GM12874 (cell line): ENCODE data around the gene SPINK2.

Source experiments
- TF ChIP-seq, protein P1 (sequence below): IDR thresholded peaks from 2 replicates; pipeline ENCODE4 v1.5.1; 2011; ENCODE audit warnings: low read depth, mild to moderate bottlenecking, control low read depth, low read length, moderate library complexity; ENCODE audit not compliant: insufficient read depth

The SPINK2 gene

DNA sequence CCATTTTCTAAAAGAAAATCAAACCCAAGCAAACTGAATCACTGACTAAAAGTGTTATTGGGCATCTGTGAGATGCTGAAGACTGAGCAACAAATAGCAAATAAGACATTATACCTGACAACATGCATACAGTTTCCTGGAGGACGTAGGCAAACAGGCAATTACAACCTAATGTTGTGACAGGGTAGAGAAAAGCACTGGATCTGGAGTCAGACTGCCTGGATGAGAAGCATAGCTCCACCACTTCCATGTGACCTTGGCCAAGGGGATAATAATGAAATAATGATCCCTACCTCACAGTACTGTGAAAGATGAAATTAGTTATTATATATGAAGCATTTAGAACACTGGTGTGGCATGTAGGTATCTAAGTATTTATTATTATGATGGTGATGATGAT is 2.7 kb downstream of the SPINK2 start:
- TF ChIP-seq, protein P1, sequence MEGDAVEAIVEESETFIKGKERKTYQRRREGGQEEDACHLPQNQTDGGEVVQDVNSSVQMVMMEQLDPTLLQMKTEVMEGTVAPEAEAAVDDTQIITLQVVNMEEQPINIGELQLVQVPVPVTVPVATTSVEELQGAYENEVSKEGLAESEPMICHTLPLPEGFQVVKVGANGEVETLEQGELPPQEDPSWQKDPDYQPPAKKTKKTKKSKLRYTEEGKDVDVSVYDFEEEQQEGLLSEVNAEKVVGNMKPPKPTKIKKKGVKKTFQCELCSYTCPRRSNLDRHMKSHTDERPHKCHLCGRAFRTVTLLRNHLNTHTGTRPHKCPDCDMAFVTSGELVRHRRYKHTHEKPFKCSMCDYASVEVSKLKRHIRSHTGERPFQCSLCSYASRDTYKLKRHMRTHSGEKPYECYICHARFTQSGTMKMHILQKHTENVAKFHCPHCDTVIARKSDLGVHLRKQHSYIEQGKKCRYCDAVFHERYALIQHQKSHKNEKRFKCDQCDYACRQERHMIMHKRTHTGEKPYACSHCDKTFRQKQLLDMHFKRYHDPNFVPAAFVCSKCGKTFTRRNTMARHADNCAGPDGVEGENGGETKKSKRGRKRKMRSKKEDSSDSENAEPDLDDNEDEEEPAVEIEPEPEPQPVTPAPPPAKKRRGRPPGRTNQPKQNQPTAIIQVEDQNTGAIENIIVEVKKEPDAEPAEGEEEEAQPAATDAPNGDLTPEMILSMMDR: no peak

DNA sequence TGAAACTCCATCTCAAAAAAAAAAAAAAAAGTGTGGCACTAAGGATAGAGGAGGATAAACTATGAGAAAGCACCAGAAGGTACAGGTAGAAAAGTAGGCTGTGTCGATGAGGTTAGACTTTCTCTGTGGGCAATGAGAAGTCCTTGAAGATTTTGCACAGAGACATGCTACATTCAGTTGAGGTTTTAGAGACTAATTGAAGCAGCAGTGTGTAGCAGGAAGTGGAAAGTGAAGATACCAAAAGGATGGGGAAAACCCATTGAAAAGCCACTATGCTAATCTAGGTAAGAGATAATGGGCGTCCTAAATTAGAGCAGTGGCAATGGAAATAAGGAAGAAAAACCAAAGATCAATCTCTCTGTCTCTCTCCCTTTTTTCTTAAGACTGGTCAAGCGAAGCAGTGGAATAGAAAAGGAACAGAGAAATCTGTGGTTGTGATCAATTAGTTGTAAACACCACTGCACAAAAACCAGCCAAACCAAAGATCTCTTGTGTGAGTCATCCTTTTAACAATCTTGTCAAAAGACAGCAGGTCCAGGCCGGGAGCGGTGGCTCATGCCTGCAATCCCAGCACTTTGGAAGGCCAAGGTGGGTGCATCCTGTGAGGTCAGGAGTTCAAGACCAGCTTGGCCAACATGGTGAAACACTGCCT is 3.5 kb downstream of the SPINK2 start:
- TF ChIP-seq, protein P1: no peak

GRCh38 chr4:56806666-56807065 is 14.8 kb downstream of the SPINK2 start:
- TF ChIP-seq, protein P1: no peak

DNA sequence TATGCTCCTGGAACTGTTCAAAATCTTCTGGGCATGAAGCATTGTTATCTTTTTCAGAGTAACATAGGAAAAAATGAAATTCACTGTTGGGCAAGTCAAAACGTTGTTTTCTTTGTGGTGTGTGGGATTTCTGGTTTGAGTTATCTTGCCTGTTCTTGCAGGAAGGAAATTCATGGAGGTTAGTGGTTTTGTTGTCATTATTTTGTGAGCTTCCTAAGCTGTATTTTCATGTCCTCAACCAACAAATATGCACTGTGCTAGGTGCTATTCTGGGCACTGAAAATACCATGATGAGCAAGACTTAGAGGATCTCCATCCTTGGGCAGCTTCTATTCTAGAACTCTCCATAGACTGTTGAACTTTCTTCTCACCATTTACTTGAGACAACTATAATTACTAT is 16.9 kb downstream of the SPINK2 start:
- TF ChIP-seq, protein P1: no peak

DNA sequence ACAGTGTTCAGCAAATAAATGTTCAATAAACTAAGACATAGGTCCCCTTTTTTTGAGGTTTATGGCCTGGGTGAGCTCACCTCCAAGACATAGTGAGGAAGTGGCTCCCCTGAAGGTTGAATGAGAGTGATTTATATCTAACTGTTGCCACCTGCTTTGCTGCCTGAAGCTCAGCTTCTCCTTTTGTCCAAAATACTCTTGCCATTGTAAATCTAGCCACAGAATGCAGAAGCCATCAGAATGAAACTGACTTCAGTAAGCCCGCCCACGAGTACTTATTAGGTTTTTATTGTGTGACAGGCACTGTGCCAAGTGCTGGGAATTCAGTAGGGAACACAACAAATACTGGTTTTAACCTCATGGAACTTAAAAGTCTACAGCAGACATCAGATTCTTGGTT is 18.0 kb downstream of the SPINK2 start:
- TF ChIP-seq, protein P1: no peak

DNA sequence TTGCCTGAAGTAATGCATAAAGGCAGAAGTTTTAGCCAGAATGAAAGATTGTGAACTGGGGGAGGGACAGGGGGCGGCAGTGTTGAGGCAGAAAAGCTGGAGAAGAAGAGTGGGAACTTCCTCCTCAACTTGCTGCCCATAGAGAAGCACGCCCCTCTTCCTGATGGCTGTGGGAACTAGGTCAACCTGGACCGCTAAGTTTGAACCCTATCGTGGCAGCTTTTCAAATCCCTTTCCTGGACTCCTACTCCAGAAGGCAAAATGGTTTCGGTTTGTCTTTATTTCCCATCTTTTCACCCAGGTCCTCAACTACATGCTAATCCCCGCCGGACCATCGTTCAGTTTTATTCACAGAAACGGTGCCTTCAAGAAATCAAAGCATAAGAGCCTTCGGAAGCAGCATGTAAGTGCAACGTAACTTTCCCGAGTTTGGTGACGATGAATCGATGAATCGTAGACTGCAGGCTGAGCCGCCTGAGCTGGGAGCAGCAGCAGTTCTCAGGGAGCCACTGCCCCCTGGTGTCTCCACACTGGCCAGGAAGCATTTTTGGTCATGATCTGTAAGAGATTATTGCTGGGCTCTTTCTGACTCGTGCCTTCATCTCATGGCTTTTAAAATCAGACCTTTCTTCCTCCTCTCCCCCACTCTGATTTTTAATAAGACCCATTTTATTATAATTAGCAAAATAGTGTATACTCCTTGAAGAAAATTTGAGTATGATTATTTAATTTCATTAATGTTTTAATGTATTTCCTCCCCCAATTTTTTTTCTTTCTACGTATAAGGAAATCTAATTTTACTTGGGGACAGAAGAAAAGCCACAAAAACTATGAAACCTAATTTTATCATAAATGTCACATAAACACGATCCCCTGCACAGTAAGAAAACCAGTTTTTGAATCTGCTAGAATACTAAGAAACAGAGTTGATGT is 21.4 kb downstream of the SPINK2 start:
- TF ChIP-seq, protein P1: peak; percentile 82

GRCh38 chr4:56799161-56799759 is 22.2 kb downstream of the SPINK2 start:
- TF ChIP-seq, protein P1: no peak
